ENCODE measurements around the gene CSN2. TPM values are rescaled to one million over a fixed set of nuclear protein-coding genes. Genes with fewer than 3 reads are reported as not detected.

CSN2 gene
- total and polyA plus RNA-seq, 8 donors = not detected

DNA sequence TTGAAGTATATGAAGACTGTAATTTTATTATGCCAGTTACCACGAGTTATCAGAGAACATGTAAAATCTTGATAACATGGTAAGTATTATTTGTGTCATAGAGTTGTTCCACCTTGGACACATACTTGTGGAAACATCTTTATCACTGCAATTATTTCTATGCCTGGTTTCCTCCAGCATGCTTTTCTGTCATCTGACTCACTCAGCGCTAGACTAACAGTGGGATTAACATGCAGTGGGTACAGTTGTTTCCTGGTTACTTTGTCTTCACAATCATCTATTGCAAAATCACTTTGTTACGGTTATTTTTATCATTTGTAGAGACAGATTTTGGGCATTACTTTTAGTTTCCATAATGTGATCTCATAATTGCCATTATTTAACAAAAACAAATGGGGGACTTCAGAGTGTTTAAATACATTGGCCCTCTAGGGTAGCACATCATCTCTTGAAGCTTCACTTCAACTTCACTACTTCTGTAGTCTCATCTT is 30.0 kb upstream of the CSN2 start, which contains the start of gene STATH:
TSS of gene STATH (plus strand) at position 441 of the 491 bp plus-strand sequence. CDS start 2,472 bp downstream, outside the sequence.
- Histone ChIP-seq H3K36me3 (no peaks in the 10 kb centered on the region), H3K9me3 (no peaks in the 10 kb centered on the region), H3K27me3 (no peaks in the 10 kb centered on the region), H3K27ac (no peak within 1 kb of the TSS), H3K4me3 (no peak within 1 kb of the TSS), H3K4me1 (no peaks in the 10 kb centered on the region)
- no peak for FAIRE-seq
- 58 to 76% methylated on average over 3 of the region's 3 CpGs for WGBS, 2 donors
- ATAC-seq = no peak
- TF ChIP-seq CTCF (IDR thresholded peaks at IDR 0.05) = no peak
- intact Hi-C loops (cut with DNase I) = no loop called here
- no peak for DNase-seq

- FAIRE-seq (no peak), ATAC-seq (no peak), DNase-seq (no peak)
- no peaks in the 10 kb centered on the region for H3K27me3 ChIP-seq
- no peak overlapping the region for H3K4me3 ChIP-seq
- no peaks in the 10 kb centered on the region for H3K36me3 ChIP-seq
- no peaks in the 10 kb centered on the region for H3K9me3 ChIP-seq
- 61 to 70% methylated on average over 5 of the region's 5 CpGs for WGBS, 2 donors
- H3K4me1 ChIP-seq = no peaks in the 10 kb centered on the region
- TF ChIP-seq CTCF (IDR thresholded peaks at IDR 0.05) = no peak
- no peak overlapping the region for H3K27ac ChIP-seq
- intact Hi-C loops (cut with DNase I) = no loop called here
Observed at GRCh38 chr4:69994782-69995181, 29.3 kb upstream of the CSN2 start.

DNA sequence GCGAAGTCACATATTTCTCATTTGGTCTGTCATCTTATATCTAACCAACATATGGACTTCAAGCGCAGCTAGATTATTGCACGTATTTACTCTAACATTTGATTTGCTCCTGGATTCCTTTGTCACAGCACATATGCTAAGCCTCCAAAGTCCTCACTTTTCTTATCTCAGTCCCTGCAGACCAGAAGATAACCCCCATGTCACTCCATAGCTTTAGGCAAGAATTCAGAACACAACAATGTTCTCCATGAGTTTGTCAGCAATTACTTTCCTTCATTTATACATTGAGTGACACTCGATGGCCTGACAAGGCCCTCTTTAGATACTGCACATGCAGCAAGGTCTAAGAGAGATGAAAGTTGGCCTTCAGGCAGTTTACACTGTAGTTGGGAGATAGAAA is 25.5 kb upstream of the CSN2 start:
- Histone ChIP-seq H3K4me1 (no peaks in the 10 kb centered on the region), H3K9me3 (no peaks in the 10 kb centered on the region), H3K4me3 (no peak overlapping the region), H3K27me3 (no peaks in the 10 kb centered on the region), H3K27ac (no peak overlapping the region), H3K36me3 (no peaks in the 10 kb centered on the region)
- DNase-seq (no peak), ATAC-seq (no peak), FAIRE-seq (no peak)
- no peak for TF ChIP-seq CTCF (IDR thresholded peaks at IDR 0.05)
- intact Hi-C loops (cut with DNase I) = no loop called here
- 70 to 72% methylated on average over 4 of the region's 4 CpGs for WGBS, 2 donors

DNA sequence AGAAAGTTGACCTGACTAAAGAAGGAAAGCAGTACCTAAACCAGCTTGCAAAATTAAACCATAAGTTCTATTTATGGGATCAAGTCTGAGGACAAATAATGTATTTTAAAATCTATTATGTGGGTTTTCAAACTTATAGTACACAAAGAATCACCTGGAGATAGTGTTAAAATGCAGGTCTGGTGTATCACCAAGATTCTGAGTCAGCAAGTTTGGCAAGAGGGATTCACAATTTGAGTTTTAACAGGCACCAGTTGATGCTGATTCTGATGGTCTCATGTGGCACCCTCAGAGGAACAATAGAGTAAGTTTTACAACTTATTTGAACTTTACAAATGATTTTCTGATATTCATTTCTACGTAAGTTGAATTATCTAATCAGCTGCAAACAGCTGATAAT is 21.1 kb upstream of the CSN2 start:
- H3K9me3 ChIP-seq = no peaks in the 10 kb centered on the region
- no peak overlapping the region for H3K4me3 ChIP-seq
- H3K4me1 ChIP-seq = no peaks in the 10 kb centered on the region
- H3K27me3 ChIP-seq = no peaks in the 10 kb centered on the region
- H3K36me3 ChIP-seq = no peaks in the 10 kb centered on the region
- no peak for FAIRE-seq
- intact Hi-C loops (cut with DNase I) = no loop called here
- DNase-seq = no peak
- 44 to 56% methylated on average over 1 of the region's 1 CpG for WGBS, 2 donors
- no peak for ATAC-seq
- TF ChIP-seq CTCF (IDR thresholded peaks at IDR 0.05) = no peak
- H3K27ac ChIP-seq = no peak overlapping the region

GRCh38 chr4:69984030-69984443 is 18.5 kb upstream of the CSN2 start:
- ATAC-seq (peak; percentile 90 to 99 (median 96)), DNase-seq (peak in 4 of 6 donors; percentile 28 to 50 (median 33))
- no peak overlapping the region for H3K27ac ChIP-seq

More at GRCh38 chr4:69984030-69984443, 18.5 kb upstream of the CSN2 start:
- Histone ChIP-seq H3K4me1 (no peaks in the 10 kb centered on the region), H3K4me3 (no peak overlapping the region), H3K27me3 (no peaks in the 10 kb centered on the region), H3K36me3 (no peaks in the 10 kb centered on the region), H3K9me3 (no peaks in the 10 kb centered on the region)
- intact Hi-C loops (cut with DNase I) = no loop called here
- no peak for FAIRE-seq
- 18 to 30% methylated on average over 2 of the region's 2 CpGs for WGBS, 2 donors
- TF ChIP-seq CTCF (IDR thresholded peaks at IDR 0.05) = no peak

Data from pancreas (tissue), 10 donors.